Hair follicle dermal papilla cell (primary cell): ENCODE data around the gene SEC23B. TPM values are rescaled to one million over a fixed set of nuclear protein-coding genes. Genes with fewer than 3 reads are reported as not detected.

Experiments used
- small RNA-seq: library from RNA; depleted of rRNA; stranded (forward); fragments of <200 nt; gene quantifications from one replicate; pipeline ENCODE3, GENCODE V24; 2012
- total RNA-seq: library from RNA; depleted of rRNA; stranded (reverse); fragments of >200 nt; gene quantifications from 2 replicates; pipeline ENCODE4 v1.2.3, GENCODE V29; 2012

The SEC23B gene
- total RNA-seq = 38.5 and 39.6 TPM in 2 replicates

DNA sequence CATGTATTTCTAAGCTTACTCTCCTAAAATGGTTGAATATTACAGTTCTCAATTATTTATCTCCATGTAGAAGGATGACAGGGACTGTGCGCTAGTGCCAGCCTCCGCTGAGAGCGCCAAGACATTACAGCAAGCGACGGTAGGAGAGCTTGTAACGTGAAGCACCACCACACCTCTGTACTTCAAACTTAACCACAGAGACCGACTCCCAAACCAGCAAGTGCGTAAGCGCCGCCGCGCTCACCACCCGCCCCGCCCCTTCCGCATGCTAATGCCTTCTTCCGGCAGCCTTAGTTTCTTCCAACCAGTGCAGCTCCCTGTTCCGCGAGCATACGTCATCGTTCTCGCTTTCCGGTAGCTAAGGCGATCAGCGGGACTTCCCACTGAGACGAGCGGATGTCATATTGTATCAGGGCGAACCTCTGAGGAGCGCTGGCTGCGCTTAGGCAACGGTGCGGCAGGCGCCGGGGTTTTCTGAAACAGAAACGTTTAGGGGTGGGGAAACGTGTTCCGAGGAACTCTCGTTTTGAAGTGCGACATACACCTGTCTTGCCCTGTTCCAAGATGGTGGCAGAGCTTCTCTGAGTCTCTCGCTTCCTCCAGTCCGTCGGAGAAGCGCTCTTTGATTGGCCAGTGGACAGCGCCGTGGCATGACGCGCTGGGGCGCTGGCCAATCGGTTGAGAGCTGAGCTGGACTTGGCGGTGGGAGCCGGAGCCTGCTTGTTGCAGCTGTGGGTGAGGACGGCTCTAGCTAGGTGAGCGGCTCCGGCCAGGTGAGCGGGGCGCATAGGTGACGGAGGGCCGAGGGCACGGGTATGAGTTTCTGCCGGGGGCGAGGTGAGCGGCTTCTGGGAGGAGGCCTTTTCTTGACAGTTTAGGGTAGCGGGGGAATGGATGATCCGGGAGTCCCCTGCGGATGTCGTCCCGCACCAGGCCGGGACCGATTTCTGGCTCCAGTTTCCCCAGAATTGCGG, at the start of gene SEC23B:
SEC23B (plus strand) TSS at position 723 of the 974 bp plus-strand sequence. CDS start 2,896 bp downstream, outside the sequence.

DNA sequence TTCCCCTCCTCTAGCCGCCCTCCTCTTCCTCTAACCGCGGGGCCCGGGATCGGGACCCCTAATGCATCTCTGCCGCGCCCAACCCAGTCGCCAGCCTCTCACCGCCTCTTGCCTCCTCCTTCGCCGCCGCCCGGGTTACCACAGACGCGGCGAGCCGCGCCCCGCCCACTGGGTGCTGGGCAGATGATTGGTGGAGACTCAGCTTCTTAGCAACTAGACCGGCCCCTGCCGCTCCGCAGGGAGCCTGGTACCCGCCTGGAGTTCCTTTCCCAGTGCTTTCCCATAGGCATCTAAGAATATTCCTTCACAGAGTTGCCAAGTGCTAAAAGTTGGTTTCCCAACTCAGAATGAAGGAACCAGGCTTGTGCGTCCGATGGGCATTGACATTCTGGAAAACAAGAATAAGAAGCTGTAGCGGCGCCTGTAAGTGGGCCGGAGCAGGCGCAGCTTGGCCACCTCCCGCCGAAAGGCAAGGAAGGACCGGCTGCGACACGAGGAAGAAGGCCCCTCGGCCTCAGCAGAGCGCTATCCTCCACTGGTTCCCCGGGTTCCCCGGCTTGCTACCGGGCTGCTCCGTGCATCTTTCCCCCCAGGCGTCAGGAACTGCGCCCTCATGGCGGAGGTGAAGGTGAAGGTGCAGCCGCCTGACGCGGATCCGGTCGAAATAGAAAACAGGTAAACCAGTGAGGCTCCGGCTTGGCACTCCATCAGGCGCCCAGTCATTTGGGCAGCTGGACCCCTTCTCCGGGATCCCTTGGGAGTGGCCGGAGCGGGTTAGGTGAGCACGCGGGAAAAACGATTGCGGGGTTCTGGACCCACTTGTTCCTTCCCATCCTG, 40.6 kb upstream of the SEC23B start, which contains the start of the genes DZANK1 and POLR3F:
DZANK1 (minus strand) TSS at position 137 of the 837 bp plus-strand sequence. CDS start 1,672 bp downstream, outside the sequence.
POLR3F (plus strand) TSS at position 497 of the 837 bp plus-strand sequence; CDS start at position 614, 117 bp downstream.

DNA sequence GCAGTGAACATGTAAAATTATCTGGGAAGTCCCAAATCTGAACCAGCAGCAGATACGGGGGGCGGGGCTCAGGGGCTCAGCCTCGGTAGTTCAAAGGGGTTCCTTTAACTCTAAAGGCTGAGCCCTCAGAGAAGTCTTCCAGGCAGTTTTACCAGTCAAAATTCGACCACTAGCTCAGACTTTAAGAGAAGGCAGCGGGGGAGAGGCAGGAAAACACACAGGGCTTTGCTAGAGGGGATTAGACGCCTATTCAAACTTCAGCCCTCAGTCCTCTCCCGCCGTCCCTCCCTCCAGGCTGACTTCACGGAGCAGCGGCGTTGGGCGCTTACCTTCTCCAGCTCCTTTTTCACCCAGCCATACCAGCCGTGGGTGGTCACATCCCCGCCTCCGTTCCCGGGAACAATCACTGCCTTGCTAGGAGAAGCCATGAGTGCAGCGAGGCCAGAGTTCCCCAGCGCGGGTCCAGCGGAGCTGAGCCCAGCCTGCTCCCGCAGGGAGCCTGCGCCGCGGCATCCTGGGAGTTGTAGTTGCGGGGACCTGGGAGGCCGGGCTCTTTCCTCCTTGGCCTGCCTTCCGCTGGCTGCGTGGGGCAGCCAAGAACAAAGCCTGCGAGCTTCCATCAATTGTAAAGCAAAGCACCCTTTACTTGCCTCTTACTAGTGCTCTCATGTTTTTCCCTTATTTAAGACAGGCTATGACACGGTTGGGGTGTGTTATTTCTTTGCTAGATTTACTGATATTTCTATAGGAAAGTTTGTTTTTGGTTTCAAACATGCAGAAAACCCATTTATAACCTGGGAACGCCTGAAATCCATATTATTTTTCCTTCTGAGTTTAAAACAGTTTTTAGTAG, 10.8 kb upstream of the SEC23B start, which contains the start of gene RBBP9:
RBBP9 (minus strand) TSS at position 486 of the 853 bp plus-strand sequence; CDS start at position 428, 58 bp downstream.

DNA sequence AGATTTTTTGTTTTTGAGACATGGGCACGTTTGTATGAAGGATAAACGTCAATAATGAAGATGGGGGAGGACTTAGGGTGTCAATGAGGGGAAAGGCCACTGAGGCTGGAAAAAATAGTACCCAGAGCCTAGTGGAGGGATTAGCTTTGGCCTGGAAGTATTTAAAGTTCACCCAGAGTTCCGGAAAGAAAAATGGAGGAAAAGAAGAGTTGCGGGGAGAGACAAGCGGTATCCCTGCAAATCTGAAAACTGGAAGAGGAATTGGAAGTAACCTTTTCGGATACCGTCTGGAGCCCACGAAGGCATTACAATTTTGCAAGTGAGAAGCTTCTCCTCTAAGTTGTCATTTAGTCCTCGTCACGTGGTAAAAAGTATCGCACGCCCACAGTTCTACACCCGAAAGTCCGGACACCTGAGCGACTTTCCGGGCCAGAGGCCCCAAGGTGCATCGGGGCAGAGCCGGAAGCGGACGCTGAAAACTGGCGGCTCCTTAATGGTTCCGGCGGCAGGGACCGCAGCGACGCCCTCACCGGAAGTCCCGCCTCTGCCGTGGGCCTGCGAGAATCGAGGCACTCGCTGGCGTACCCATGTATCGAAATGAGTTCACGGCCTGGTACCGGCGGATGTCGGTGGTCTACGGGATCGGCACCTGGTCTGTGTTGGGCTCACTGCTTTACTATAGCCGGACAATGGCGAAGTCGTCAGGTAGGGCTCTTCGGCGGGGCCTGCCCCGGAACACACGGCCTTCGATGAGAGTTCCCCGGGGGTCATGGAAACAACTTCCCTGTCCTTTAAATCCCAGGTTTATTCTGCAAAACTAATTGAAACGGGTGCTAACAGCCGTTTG, 59.4 kb downstream of the SEC23B start, which contains the start of gene SMIM26:
SMIM26 (plus strand) TSS at position 541 of the 847 bp plus-strand sequence; CDS start at position 588, 47 bp downstream.

DNA sequence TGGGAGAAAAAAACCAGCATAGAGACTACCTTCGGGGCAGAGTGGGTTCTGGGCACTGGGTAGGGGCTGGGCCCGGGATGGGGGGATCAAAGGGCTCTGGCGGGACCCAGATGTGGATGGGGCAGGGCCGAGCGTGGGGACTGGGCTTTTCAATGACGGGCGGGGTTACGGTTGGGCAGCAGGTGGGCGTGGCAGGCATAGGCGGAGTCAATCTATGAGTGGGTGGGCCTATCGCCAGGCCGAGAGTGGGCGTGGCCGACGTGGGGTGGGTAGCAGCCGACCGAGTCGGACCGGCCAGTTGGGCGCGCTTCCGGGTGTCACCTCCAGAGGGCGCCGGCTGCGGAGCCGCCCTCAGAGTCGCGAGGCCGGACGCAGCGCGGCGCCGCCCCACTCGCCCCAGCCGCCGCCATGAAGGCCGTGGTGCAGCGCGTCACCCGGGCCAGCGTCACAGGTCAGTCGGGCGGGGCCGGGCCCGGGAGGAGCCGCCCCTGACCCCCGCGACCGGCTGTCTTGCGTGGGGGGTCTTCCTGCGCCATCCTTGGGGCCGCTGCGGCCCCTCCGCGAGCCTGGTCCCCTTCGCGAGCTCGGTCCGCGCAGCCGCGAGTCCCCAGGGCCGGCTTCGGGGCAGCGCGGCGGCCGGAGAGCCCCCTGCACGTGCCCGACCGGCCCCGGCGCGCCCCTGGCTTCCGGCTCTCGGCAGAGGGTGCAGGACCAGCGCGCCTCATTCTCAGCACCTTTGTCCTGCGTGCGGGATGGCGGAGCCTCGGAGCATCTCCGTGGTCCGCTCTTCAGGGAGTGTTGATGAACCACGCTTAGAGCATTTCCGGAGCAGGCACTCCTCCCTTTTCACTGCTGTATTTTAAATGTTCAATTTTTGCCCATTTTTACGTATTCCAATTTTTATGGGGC, 80.2 kb downstream of the SEC23B start, which contains the start of gene DTD1:
DTD1 (plus strand) TSS at position 390 of the 909 bp plus-strand sequence; CDS start at position 409, 19 bp downstream.

Small RNA genes within 50 kb of the gene (small RNA-seq; reads per million reads assigned to genes)
- gene MIR3192 (not detected), gene RN7SL638P (not detected), gene RNU6ATAC34P (not detected)

Other genes with a start within 250 kb of the SEC23B start
- gene ZNF133, start 219.4 kb upstream of the SEC23B start, total RNA-seq = 21.1 and 25.2 TPM in 2 replicates
- gene DZANK1, start 40.9 kb upstream of the SEC23B start, total RNA-seq = 0.85 and 1.1 TPM in 2 replicates
- 9.9 and 10.1 TPM in 2 replicates for gene POLR3F, start 40.5 kb upstream of the SEC23B start, total RNA-seq
- 18.1 and 20.0 TPM in 2 replicates for gene RBBP9, start 10.7 kb upstream of the SEC23B start, total RNA-seq
- 35.0 and 44.5 TPM in 2 replicates for gene SMIM26, start 59.5 kb downstream of the SEC23B start, total RNA-seq
- 37.8 and 58.0 TPM in 2 replicates for gene DTD1, start 80.1 kb downstream of the SEC23B start, total RNA-seq